Right ventricle myocardium inferior (tissue), 1 donor: ENCODE results near the gene FGR. TPM values are rescaled to one million over a fixed set of nuclear protein-coding genes. Genes with fewer than 3 reads are reported as not detected.
A peak's percentile ranks its signal among the peaks of the same experiment; 100 is the strongest.

Source experiments
- ATAC-seq: fragments of 200-7000 bp; cut with Tn5 transposase; one replicate; pipeline ENCODE4 v1.9.1; 2020; ENCODE audit warnings: mild to moderate bottlenecking, moderate library complexity
- DNase-seq: peaks from one replicate; pipeline ENCODE4 v3.0.0; 2021; ENCODE audit errors: missing footprints
- intact Hi-C: fragments of 100-400 bp; cut with DNase I; formaldehyde crosslinking; loops from one replicate; pipeline ENCODE4 v1.11.0; 2022
- total RNA-seq: library from RNA; stranded (reverse); fragmentation: NEBNext Ultra II Directional; extraction: Animal tissue kit (Norgen Biotek cat#: 25700); gene quantifications from one replicate; pipeline ENCODE4 v1.2.1, GENCODE V29; 2021
- donor health status: DM: no; HTN: yes; CAD: no; lungs with severe emphysema.

The FGR gene
- total RNA-seq, 1 donor from 2014 or later = 5.1 TPM

DNA sequence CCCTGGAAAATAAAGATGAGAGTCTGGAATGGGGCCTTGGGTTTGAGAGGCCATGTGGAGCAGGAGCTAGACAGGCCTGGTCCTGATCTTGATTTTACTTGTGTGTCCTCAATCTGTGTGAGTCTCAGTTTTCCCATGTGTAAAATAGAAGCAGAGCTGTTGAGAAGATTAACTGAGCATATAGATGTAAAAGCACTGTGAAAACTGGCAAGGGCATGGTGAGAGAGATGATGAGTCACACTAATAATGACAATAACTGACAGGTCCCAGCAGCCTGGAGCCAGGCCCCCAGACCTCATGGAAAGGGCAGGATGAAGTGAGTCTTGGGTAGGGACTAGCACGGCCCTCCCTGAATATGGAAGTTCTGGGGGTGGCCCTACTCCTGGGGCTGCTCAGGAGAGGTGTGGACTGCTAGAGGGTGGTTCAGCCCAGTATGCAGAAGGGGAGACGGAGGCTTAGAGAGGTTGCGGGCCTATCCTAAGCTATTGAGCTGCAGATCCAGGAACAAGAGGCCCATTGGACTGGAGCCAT, 28.2 kb downstream of the FGR start:
- ATAC-seq (no peak), DNase-seq (no peak)
- intact Hi-C loops = loop anchor here (1.0 to 2.0 kb wide), 2 partner anchors 204 to 306 kb away; no protein-coding TSS in a partner anchor

DNA sequence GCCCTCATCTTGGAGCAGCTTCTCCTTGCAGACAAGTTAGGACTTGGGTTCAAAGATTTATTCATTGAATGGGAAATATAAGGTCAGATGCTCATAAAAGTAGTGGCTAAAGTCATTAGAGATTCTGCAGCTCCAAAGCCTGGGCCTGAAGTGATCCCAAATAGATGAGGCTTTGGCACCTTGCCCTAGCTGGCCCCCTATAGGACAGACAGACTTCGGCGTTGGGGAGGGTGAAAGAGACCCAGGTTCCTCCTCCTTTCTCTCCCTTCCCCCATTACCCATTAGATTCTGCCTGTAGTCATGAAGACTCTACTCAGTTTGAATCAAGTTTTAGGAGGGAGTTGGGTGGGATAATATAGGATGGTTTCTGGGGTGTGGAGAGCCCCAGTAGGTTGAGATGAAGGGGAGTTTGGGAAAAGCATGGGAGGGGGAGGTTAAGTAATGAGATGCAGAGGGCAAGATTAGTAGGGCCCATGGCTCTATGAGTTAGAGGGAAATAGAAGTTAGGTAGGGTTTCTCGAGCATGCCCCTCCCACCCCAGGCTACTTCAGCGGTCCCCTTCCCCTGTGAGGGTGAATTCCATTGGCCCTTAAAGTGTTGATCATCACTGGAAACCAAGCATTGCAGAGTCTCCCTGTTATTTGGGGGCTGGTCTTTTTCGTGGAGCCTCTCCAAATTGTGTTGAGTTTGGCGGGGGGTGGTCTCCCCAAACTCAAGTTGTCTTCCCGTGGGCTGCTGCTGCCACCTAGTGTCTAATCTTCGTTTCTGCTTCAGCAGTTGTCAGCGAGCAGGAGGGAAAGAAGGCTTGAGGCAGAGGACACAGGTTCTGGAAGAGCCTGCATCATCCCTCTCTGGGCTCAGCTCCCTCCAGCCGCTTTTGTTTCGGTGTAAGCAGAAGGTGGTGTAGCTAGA, 28.9 kb downstream of the FGR start:
- intact Hi-C loops = loop anchor here (1.0 to 2.0 kb wide), 2 partner anchors 203 to 306 kb away; no protein-coding TSS in a partner anchor
- ATAC-seq (no peak), DNase-seq (no peak)

DNA sequence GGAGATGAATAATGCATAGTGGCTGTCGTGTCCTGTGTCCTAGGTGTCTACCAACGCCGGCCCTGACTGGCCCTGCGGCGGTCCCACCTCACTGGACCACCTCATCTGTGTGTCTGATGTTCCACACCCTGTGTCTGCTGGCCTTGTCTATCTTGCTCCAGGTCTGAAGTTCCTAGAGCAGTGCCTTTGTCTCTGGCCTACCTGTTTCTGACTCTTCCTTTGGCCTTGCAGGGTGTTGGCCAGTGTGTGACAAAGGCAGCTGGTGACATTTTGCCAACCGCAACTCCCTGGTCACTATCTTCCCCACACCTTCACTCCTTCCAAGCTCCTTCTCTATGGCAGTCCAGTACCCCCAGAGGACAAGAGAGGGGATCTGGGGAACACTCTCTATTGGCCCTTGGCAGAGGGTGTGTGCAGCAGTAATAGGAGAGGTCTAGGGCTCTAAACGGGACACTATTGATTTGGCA, 29.7 kb downstream of the FGR start:
- ATAC-seq = no peak
- intact Hi-C loops = no loop called here
- DNase-seq = no peak

DNA sequence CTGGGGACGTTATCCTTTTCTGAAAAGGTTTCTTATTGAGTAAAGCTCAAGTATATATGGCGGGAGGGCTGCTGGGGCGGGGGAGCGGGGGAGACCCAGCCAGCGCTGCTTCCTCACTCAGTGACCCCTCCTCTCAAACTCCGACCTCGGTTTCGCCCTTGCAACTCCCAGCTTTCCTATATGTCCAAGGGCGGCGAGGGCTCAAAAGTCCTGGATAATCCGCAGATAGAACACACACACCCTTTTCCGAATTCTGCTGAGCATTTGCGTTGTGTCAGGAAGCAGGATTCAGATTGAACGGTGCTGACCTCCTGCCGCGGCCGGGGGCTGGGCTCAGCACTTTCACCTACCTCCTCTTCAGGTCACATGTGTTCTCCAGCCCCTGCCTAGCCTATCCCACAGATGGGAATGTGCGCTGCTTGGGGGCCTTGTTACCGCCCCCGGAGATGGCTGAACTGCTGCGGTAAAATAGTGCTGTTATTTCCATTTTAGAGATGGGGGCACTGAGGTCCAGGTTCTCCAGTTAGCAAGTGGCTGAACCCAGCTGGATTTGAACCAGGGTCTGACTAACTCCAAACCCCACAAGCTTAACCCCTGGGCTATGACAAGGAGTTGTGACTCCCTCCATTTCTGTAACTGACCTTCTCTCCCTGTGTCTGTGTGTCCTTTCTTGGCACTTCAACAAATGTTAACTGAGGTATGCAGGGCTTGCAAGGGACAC, 30.2 kb downstream of the FGR start:
- ATAC-seq = no peak
- intact Hi-C loops = no loop called here
- DNase-seq = no peak

DNA sequence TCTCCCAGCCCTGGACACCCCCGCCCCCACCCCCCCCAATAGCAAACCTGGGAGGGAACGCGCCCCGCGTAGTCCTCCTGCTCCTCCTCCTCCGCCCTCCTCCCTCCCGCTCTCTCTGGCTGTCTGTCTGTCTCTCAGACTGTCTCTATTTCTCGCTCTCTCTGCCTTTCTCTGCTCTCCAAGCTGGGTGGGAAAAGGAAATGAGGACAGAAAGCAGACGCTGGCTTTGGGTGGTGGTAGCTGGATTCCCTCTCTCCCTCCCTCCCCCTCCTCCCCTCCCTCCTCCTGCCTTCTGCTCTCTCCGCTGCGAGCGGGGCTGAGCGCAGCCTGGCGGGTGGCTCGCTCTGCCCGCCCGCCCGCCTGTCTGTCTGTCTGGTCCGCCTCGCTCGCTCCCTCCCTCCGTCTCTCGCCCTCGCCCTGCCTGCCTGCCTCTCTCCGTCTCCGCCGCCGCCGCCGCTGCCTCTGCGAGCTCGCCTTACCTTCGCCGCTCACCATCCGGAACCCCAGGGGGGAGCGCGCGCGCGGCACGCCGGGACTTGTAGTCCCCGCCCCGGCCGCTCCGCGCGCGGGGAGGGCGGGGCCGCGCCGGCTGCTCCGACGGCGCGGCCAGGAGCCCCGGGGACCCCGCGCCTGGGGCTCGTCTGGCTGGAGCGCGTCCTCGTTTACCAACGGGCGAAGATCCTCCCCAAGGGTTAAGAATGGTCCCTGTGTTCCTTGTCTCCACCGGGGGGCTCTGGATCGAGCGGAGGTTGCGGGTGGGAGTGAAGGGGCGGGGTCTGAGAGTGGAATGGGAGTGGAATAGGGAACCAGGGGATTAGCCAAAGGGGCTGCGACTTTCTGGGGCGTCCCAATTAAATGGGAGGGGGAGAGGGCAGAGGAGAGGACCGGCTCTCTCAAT, 31.1 kb downstream of the FGR start, which contains the start of gene AHDC1:
Gene AHDC1, minus strand, starts transcription at position 464 of the 898 bp plus-strand sequence. CDS start 52,029 bp downstream, outside the sequence.
- ATAC-seq (peak; percentile 76), DNase-seq (peak; percentile 97)
- intact Hi-C loops = no loop called here

DNA sequence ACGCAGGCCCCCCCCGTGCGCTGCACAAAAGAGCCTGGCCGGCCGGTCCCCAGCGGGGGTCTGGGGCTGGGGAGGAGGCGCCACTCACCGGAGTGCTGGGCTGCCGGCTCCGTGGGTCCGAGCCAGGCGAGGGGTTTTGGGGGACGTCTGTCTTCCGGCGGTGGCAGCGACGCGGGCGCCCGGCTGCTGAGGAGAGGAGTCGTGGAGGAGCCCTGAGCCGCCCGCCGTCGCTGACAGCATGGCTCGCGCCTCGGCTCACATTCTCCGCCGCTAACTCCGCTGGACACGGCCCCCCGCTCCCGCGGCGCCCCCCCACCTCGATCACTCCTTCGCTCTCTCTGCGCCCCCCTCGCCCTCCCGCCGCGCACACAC, 31.7 kb downstream of the FGR start:
- DNase-seq = peak; percentile 81
- ATAC-seq = peak; percentile 4
- intact Hi-C loops = no loop called here

DNA sequence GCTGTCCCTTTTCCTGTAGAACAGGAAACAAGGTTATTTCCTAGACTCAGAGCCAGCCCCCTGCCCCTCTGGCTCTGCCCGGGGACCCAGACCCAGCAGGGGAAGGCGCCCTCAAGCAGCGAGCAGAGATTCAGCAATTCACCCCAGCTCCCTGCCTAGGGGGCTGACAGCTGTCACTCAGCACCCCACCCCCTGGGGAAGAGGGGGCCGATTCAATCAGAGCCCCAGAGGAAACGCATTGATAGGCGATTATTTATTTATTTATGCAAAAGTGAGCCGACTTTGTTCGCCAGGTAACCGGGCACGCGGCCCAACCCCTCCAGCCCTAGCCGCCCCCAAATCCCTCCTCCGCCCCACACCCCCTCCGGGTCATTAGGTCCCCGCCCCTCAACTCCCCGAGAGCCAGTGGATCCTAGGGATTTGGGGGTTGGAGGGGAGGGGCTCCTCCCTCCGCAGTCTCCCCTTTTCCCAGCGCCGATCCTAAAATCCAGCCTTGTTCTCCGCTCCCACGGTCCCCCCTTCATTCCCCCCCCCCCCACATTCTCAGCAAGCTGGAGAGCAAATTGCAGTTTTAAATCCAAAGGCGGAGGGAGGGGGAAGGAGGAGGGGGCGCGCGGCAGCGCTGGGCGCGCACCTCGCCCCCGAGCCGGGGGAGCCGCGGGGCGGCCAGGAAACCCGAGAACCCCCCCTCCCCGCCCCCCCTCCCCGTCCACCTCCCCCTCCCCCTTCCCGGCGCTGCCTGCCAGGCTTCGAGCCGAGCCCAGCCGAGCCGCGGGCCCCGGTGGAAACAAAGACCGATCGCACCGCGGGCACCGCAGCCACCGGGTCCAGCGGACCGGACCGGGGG, 32.3 kb downstream of the FGR start:
- intact Hi-C loops = loop anchor here (1.0 kb wide), 1 partner anchor 45 kb away; no protein-coding TSS in a partner anchor
- peak; percentile 26 for ATAC-seq
- DNase-seq = no peak

DNA sequence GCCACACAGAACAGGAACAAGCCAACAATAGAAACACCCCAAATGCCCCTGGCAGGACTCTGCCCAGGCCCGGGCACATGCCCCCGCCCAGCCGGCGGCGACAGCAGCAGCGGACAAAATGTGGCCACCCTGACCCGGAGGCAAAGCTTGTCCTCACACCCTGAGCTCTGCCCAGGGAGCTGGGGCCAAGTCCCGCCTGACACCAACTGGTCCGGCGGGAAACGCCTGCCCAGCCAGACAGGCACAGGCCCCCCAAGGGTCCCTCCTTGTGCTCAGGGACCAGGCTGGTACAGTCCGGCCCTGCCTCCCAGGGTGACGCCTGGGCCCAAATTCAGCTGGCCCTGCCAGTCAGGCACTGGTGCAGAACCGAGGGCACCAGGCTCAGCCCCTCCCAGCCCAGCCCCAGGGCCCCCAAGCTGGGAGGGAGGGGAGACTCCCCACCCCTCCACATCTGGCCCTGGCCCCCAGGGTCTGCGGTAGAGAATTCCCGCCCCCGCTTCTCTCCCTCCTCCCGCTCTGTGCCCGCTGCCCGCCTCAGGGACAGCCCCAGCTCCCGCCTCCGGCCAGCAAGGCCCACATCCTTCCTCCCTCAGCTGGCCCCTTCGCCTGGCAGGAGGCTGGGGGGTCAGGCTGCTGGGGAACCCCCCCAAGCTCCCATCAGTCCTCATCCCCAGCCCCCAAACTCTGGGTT, 33.1 kb downstream of the FGR start:
- DNase-seq (no peak), ATAC-seq (peak; percentile 23)
- intact Hi-C loops = loop anchor here (1.0 kb wide), 1 partner anchor 45 kb away; no protein-coding TSS in a partner anchor

DNA sequence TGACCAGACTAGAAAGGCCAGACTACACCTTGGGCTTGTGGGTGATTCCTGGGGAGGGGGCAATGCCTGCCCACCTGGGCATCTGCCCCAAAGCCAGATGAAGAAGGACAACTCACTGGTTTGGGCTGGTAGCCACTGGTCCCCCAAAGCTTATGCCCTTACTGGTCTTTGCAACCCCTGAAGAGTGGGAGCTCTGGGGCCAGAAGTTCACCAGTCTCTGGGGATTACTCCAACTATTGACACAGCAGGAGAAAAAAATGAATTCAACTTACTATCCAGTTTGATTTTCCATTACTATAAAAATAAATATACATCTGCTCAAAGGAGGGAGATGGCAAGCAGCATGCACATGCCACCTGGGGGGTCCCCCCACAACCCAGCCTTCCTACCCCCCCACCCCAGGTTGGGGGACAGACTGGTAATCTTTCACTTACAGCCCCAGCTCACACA, 33.6 kb downstream of the FGR start:
- DNase-seq (no peak), ATAC-seq (no peak)
- intact Hi-C loops = no loop called here

DNA sequence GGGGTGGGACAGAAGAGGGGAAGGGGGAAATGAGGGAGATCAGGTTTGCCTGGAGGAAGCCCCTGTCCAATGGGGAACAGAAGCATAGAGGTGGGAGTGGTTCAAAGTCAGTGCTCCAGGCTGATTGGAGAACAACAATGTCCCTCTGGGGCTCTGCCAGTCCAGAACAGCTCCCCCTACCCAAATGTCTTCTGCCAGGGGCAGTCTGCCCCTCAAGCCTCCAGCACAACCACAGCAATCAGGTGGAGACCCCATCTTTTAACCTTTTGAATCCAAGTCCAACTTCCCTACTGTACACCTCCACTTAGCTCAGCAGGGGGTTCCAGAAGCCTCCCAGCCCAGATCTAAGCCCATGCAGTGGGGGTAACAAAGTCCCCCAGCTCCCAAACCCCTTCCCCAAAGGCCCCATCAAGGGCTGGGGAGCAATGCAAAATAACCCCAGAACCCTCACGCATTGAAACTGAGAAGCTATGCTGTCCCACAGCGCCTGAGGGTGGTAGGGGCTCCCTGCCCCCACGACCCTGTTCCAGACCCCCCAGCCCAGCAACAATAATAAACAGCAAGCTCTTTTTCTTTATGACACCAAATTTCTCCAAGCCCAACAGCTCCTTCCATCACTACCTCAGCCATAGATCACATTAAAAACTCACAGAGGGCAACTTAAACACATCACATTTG, 34.3 kb downstream of the FGR start:
- intact Hi-C loops = no loop called here
- no peak for ATAC-seq
- no peak for DNase-seq

DNA sequence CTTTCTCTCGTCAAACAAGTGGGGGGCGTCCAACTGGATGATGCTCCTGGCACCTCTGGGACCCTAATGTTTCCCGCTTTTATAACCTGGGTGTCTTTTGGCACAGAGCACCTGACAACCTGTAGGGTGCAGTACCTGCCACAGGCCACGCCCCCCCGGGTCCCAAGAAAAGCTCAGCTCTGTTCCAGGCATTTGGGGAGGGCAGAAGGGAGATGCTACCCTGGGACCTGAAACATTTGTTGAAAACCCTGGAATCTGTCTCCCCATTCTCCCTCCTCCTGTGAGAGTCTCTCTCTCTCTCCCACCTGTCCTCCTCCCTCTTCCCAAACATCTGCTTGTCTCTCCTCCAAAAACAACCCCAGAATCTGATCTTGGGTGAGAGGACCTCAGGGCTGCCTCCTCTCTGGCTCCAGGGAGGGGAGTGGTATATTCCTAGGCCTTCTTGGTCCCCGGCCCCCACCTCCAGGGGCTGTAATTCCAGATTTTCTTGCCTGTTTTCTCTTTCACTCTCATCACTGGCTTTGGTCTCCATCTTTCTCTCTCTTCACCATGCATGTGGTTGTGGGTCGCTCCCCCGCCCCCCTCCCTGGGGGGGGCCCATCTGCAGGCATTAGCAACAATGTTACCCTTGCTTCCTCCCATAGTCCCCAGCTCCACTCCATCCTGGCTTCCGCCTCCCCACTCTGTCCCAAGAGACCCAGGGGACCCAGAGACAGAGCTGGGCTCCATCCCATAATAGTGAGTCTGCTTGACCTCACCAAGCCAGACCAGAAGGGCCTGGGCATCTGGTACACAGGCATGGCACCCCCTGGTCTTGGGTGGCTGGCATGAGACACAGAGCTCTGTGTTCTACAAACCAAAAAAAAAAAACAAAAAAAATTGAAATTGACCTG, 35.1 kb downstream of the FGR start:
- intact Hi-C loops = no loop called here
- ATAC-seq (no peak), DNase-seq (no peak)

DNA sequence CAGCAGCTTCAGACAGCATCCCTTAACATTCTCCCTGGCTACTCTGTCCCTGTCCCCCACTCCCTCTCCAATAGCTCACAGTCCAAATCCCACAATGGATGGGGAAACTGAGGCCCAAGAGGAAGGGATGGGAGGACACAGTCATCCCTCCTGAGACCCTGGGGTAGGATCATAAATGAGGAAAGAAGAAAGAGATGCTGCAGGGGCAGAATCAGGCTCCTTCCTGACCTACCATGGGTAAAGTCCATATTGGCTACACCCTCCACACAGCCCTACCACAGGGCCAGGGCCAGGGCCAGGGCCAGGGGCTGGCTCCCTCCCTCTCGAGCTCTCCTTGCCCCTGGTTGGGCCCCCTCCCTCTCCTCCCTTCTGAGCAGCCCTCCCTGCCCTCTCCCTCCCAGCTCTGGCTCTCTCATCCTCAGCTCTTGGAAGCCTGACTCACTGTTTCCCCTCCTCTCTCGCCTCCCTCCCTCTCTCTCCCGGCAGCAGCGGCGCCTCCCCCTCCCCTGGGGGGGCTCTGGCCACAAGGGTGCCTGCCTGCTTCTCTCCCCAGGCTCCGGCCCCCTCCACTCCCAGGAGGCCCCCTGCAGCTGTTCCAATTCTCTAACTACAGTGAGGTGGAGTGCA, 36.0 kb downstream of the FGR start:
- ATAC-seq (peak; percentile 11), DNase-seq (no peak)
- intact Hi-C loops = no loop called here

DNA sequence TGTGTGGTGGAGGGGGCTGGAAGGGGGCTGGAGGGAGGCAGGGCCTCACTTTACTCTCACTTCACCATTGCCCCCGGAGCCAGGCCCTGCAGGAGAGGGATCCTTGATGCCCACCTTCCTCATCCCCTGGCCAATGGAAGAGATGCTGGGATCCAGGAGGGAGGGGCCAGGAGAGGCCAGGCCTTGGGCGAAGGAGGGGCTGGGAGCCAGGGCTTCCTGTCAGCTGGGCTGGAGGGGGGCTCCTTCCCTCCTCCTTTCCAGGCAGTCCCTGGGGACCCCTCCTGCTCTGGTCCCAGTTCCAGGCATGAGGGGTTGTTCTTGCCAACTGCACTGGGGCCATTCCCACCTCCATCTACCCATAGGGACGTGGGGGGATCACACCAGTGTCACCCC, 36.7 kb downstream of the FGR start:
- intact Hi-C loops = no loop called here
- DNase-seq = no peak

DNA sequence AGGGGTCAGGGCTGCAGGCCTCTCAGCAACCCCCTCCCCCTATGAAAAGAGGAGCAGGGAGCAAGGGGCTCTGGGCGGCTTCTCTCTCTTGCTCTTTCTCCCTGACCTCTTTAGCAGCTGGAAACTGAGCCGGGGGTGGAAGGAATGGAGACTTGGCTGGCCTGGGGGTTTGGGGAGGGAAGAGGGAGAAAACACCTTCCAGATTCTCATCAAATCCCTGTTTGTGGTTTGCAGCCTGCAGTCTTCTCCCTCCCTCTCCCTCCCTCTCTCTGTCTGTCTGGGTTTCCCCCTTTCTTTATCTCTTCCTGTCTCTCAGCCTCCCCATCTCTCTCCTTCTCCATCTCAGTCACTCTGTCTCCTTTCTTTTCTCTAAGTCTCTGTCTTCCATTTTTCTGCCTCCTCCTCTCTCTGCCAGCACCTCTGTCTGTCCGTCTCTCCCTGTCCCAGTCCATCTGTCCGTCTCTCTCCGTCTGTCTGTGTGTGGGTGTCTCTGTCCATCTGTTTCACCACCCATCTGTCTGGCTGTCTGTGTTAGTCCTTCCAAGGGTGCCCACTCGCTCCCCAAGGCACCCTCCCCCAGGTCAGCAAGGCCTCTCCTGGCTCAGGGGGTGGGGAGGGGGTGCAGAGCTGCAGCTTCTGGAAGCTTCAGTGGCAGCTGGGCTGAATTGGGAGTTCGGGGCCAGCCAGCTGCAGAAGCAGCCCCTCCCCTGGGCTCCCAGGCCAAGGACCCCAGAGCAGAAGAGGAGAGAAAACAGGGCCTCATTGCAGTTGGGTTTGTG, 37.3 kb downstream of the FGR start:
- DNase-seq = no peak
- no peak for ATAC-seq
- intact Hi-C loops = no loop called here

More for the DNA sequence above, 36.7 kb downstream of the FGR start:
- ATAC-seq = no peak
